Brain microvascular endothelial cell (primary cell): ENCODE measurements around the gene SMAD7.

ENCODE experiments used
- DNase-seq: peaks from one replicate; pipeline ENCODE4 v3.0.0-alpha.2; 2020
- H3K27ac ChIP-seq: fragments of 250-450 bp; sonication (Bioruptor Pico); 2 replicates; pipeline ENCODE4 v1.5.1; 2020; ENCODE audit warnings: mild to moderate bottlenecking, moderate library complexity
- H3K27me3 ChIP-seq: fragments of 250-450 bp; sonication (Bioruptor Pico); replicated peaks from 2 replicates; pipeline ENCODE4 v1.5.1; 2020; ENCODE audit warnings: mild to moderate bottlenecking
- H3K36me3 ChIP-seq: fragments of 250-450 bp; sonication (Bioruptor Pico); replicated peaks from 2 replicates; pipeline ENCODE4 v1.5.1; 2020; ENCODE audit warnings: mild to moderate bottlenecking
- H3K4me3 ChIP-seq: 2 replicates; pipeline ENCODE4 v1.5.1; 2011; ENCODE audit warnings: low read depth, mild to moderate bottlenecking, control low read depth, low read length, moderate library complexity
- in situ Hi-C: cut with HindIII; loops from 2 replicates; pipeline ENCODE4 v1.10.0; 2017; ENCODE audit warnings: low sequenced_read_pairs, low pct_ligation_motif_present
- TF ChIP-seq, protein P1 (sequence below): IDR thresholded peaks from 2 replicates; pipeline ENCODE4 v1.5.1; 2011; ENCODE audit warnings: low read depth, mild to moderate bottlenecking, moderate library complexity, low read length, control low read depth, inconsistent platforms; ENCODE audit errors: missing control alignments

SMAD7 gene

DNA sequence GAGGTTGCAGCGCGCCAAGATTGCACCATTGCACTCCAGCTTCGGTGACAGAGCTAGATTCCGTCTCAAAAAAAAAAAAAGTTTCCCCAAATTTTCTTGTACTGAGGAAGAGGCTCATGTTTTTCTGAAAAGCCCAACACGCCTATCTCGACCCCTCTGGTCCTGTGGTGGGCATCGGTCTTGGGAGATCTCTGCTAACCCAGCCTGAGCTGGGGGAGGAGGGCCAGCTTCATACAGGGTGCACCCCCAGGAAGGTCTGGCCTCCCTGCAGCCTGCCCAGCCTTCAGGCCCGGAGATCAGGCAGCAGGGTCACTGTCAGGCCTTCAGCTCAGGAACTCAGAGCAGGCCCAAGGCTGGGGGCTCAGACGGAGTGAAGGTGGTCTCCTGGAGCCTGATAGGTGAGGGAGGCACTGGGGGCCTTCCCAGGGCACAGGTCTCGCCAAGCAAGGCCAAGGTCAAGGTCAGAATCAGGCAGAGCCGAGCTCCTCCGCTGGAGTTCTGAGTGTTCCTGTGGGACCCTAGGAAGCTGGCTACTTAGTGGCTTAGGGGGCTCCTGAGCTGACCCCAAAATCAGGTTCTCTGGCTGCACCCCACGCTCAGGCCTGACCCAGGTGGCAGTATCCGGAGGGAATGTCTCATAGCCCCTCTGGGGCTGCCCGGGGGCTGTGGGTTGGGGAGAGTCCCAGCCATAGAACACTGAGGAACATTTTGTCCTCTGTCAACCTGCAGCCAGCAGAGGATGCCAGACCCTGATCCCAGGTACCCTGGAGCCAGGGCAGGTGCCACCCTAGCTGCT, 37.9 kb upstream of the SMAD7 start:
- Histone ChIP-seq H3K4me3 (no peak overlapping the region), H3K27ac (no peak overlapping the region), H3K27me3 (no peaks in the 10 kb centered on the region), H3K36me3 (no peaks in the 10 kb centered on the region)
- in situ Hi-C loops = no loop called here
- no peak for DNase-seq
- TF ChIP-seq, protein P1, sequence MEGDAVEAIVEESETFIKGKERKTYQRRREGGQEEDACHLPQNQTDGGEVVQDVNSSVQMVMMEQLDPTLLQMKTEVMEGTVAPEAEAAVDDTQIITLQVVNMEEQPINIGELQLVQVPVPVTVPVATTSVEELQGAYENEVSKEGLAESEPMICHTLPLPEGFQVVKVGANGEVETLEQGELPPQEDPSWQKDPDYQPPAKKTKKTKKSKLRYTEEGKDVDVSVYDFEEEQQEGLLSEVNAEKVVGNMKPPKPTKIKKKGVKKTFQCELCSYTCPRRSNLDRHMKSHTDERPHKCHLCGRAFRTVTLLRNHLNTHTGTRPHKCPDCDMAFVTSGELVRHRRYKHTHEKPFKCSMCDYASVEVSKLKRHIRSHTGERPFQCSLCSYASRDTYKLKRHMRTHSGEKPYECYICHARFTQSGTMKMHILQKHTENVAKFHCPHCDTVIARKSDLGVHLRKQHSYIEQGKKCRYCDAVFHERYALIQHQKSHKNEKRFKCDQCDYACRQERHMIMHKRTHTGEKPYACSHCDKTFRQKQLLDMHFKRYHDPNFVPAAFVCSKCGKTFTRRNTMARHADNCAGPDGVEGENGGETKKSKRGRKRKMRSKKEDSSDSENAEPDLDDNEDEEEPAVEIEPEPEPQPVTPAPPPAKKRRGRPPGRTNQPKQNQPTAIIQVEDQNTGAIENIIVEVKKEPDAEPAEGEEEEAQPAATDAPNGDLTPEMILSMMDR = no peak

DNA sequence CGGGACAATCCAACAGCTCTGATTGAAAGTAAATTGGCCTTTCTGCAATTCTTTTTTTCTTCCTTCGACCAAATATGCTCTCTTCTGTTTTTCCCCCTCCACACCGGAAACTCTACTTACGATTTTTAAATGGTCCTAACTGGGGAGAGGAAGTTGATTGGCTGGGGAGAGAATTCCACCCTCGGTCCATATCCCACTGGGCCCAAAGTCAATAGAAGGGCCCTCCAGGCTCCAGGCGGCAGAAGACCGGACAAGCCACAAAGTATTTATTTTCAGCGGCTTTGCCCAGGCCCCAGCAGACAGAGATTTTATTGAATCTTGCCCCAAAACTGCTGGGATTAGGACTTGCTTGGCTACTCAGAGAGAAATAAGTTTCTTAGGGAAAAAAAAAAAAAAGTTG, 37.1 kb upstream of the SMAD7 start:
- H3K36me3 ChIP-seq = no peaks in the 10 kb centered on the region
- H3K4me3 ChIP-seq = no peak overlapping the region
- TF ChIP-seq, protein P1 = no peak
- in situ Hi-C loops = no loop called here
- no peaks in the 10 kb centered on the region for H3K27me3 ChIP-seq
- no peak overlapping the region for H3K27ac ChIP-seq
- DNase-seq = no peak

DNA sequence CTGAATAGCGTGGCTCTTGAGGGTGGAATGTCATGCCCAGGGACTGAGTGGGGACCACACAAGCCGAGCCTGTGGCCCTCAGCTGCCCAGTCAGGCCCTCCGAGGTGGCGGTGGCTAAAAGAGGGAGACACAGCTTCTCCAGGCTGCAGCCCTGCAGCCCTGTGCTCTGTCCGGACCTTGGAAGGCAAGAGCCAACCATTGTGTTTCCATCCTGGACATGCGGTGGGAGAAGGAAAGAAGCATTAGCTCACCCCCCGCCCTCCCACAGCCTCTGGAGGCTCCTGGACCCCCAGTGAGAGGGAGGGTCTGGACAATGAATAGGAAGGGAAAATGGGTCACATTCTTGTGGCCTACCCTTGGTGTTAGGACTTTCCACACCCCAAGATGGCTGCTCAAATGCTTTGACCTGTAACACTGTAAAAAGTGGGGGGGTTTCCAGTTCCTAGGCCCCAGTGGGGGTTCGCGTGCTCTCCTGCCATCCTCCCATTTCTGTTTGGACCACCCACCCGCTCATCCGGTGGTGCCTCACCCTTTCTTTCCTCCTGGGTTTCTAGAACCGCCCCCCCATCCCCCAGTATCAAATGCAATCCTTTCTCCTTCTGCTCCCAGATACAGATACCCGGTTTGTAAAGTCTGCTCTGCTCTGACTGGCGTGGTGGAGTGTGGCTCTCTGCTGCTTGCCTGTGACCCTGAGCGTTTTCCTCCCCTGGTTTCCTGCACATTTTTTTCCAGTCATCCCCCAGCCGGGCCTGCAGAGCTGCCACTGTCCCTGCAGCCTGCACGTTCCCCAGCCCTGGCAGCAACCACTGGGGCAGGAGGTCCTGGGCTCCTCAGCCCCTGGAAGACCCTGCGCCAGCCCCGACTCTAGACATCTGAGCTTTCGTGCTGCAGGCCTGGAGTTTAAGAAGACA, 36.3 kb upstream of the SMAD7 start:
- no peaks in the 10 kb centered on the region for H3K36me3 ChIP-seq
- TF ChIP-seq, protein P1 = no peak
- no peak for DNase-seq
- H3K27ac ChIP-seq = no peak overlapping the region
- no peaks in the 10 kb centered on the region for H3K27me3 ChIP-seq
- in situ Hi-C loops = no loop called here
- no peak overlapping the region for H3K4me3 ChIP-seq

DNA sequence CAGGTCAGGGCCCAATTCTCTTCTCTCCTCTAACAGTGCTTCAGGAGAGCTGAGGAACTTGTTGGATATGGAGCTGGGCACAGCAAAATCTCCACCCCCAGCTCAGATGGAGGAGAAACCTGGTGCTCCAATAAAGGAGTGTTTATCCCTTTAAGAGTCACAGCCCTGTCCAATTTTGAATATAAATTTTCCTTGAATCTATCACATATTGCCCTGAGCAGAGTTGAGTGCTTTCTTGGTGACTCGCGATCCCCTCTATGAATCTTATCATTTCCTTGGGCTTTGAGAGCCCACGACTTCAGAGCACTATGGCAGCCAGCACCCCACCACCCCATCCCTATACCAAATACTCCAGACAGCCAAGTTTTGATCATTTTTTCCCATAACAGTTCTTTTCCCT, 34.4 kb upstream of the SMAD7 start:
- no peaks in the 10 kb centered on the region for H3K27me3 ChIP-seq
- no peak for DNase-seq
- TF ChIP-seq, protein P1 = no peak
- H3K4me3 ChIP-seq = no peak overlapping the region
- H3K27ac ChIP-seq = no peak overlapping the region
- H3K36me3 ChIP-seq = no peaks in the 10 kb centered on the region
- in situ Hi-C loops = no loop called here

DNA sequence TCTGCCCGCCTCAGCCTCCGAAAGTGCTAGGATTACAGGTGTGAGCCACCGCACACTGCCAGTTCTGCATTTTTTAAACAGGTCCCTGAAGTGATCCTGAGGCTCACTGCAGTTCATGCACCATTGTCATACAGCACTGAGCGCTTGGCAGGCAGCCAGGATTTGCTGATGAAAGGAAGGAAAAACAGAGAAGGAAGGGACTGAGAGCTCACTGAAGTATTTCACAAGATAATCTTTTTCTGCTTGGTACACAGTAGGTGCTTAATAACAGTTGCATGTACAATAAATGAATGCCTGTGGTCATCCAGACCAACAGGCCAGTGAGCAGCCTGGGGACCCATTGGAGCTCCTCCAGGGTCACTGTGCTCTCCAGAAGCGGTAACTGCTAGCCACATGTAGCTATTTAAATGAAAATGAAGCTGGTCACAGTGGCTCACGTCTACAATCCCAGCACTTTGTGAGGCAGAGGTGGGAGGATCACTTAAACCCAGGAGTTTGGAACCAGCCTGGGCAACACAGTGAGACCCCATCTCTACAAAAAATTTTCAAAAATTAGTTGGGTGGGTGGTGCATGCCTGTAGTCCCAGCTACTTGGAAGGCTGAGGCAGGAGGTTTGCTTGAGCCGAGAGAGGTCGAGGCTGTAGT, 33.1 kb upstream of the SMAD7 start:
- Histone ChIP-seq H3K27me3 (no peaks in the 10 kb centered on the region), H3K4me3 (no peak overlapping the region), H3K27ac (no peak overlapping the region), H3K36me3 (no peaks in the 10 kb centered on the region)
- TF ChIP-seq, protein P1 = no peak
- no peak for DNase-seq
- in situ Hi-C loops = no loop called here
